Measurements from ENCODE around the gene STK17A. TPM values are rescaled to one million over a fixed set of nuclear protein-coding genes. Genes with fewer than 3 reads are reported as not detected.

STK17A gene
- polyA plus RNA-seq, 1 donor from 2014 or later = 7.9 TPM

DNA sequence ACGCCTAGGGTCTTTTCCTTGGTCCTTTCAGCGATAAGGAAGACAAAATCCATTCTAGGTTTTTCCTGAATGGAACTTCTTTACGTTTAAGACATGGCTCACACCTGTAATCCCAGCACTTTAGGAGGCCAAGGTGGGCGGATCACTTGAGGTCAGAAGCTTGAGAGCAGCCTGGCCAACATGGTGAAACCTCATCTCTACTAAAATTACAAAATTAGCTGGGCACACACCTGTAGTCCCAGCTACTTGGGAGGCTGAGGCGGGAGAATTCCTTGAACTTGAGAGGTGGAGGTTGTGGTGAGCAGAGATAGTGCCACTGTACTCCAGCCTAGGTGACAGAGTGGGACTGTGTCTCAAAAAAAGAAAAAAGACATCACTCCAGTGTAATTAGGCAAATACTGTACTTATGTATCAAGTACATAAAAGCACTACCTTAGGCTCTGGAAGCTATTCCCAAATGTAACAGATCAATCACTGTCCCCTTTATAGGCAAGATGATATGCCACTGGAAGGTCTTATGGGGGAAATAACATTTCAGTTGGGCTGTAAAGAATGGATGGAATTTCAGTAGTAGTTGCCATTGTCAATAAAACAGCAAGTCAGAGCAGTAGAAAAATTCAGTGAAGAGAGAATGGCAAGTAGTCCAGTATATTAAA is 5.7 kb downstream of the STK17A start:
- H3K9me2 ChIP-seq (ENCODE audit: insufficient read depth, low read length) = no peaks in the 10 kb centered on the region
- no peak overlapping the region for H3K27ac ChIP-seq (ENCODE audit: low read length)
- no peaks in the 10 kb centered on the region for H3K27me3 ChIP-seq (ENCODE audit: insufficient read depth, low read depth, low read length)
- H4K20me1 ChIP-seq (ENCODE audit: insufficient read depth) = no peaks in the 10 kb centered on the region
- H3K9me3 ChIP-seq (ENCODE audit: low read length) = no peaks in the 10 kb centered on the region
- H3F3A ChIP-seq (ENCODE audit: insufficient read depth, low read length, poor library complexity, severe bottlenecking) = no peaks in the 10 kb centered on the region
- TF ChIP-seq, protein P1, sequence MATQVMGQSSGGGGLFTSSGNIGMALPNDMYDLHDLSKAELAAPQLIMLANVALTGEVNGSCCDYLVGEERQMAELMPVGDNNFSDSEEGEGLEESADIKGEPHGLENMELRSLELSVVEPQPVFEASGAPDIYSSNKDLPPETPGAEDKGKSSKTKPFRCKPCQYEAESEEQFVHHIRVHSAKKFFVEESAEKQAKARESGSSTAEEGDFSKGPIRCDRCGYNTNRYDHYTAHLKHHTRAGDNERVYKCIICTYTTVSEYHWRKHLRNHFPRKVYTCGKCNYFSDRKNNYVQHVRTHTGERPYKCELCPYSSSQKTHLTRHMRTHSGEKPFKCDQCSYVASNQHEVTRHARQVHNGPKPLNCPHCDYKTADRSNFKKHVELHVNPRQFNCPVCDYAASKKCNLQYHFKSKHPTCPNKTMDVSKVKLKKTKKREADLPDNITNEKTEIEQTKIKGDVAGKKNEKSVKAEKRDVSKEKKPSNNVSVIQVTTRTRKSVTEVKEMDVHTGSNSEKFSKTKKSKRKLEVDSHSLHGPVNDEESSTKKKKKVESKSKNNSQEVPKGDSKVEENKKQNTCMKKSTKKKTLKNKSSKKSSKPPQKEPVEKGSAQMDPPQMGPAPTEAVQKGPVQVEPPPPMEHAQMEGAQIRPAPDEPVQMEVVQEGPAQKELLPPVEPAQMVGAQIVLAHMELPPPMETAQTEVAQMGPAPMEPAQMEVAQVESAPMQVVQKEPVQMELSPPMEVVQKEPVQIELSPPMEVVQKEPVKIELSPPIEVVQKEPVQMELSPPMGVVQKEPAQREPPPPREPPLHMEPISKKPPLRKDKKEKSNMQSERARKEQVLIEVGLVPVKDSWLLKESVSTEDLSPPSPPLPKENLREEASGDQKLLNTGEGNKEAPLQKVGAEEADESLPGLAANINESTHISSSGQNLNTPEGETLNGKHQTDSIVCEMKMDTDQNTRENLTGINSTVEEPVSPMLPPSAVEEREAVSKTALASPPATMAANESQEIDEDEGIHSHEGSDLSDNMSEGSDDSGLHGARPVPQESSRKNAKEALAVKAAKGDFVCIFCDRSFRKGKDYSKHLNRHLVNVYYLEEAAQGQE (IDR thresholded peaks at IDR 0.05; ENCODE audit: borderline replicate concordance) = no peak
- no peak for TF ChIP-seq POLR2AphosphoS5 (IDR thresholded peaks at IDR 0.05)
- TF ChIP-seq EZH2 (IDR thresholded peaks at IDR 0.05; ENCODE audit: borderline replicate concordance, insufficient read depth, low read length, poor library complexity, severe bottlenecking) = no peak
- TF ChIP-seq EP300 (conservative IDR thresholded peaks at IDR 0.05; ENCODE audit: poor library complexity, severe bottlenecking) = no peak
- no peak for TF ChIP-seq MXI1 (conservative IDR thresholded peaks at IDR 0.05; ENCODE audit: poor library complexity, severe bottlenecking)
- no peak for TF ChIP-seq SMC3 (conservative IDR thresholded peaks at IDR 0.05; ENCODE audit: poor library complexity)
- H3K4me3 ChIP-seq (ENCODE audit: low read length) = no peak overlapping the region
- H3K36me3 ChIP-seq (ENCODE audit: insufficient read depth, low read length) = no peaks in the 10 kb centered on the region
- H2AFZ ChIP-seq (ENCODE audit: low read depth, low read length) = no peak overlapping the region
- H3K9ac ChIP-seq (ENCODE audit: low read length) = no peak overlapping the region
- H3K4me2 ChIP-seq (ENCODE audit: low read length) = no peak overlapping the region
- H3K79me2 ChIP-seq (replicated peaks; ENCODE audit: insufficient read depth, low read length) = peaks cover 39% of the 10 kb centered on the region

DNA sequence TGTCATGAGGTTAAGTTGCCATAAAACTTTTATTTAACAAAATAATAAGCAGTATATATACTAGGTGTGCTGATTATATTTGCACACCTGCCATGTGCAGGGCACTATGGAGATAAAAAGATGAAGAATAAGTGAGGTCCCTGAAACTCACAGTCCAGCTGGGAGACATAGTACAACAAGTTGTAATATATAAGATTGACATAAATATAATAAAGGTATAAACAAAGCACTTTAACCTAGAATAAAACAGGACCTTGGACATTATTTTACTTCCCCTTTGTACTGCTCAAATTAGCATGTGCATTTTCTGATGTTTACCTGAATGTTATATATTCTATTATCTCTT is 6.2 kb downstream of the STK17A start:
- no peak overlapping the region for H3K4me3 ChIP-seq (ENCODE audit: low read length)
- no peaks in the 10 kb centered on the region for H3K9me3 ChIP-seq (ENCODE audit: low read length)
- no peaks in the 10 kb centered on the region for H4K20me1 ChIP-seq (ENCODE audit: insufficient read depth)
- no peaks in the 10 kb centered on the region for H3K9me2 ChIP-seq (ENCODE audit: insufficient read depth, low read length)
- TF ChIP-seq POLR2AphosphoS5 (IDR thresholded peaks at IDR 0.05) (no peak), TAF1 (IDR thresholded peaks at IDR 0.05; ENCODE audit: low read depth) (no peak), EZH2 (IDR thresholded peaks at IDR 0.05; ENCODE audit: borderline replicate concordance, insufficient read depth, low read length, poor library complexity, severe bottlenecking) (no peak), SMC3 (conservative IDR thresholded peaks at IDR 0.05; ENCODE audit: poor library complexity) (no peak), MXI1 (conservative IDR thresholded peaks at IDR 0.05; ENCODE audit: poor library complexity, severe bottlenecking) (no peak), RAD21 (conservative IDR thresholded peaks at IDR 0.05) (no peak)
- TF ChIP-seq, protein P1 (IDR thresholded peaks at IDR 0.05; ENCODE audit: borderline replicate concordance) = no peak
- H2AFZ ChIP-seq (ENCODE audit: low read depth, low read length) = no peak overlapping the region
- no peaks in the 10 kb centered on the region for H3K27me3 ChIP-seq (ENCODE audit: insufficient read depth, low read depth, low read length)
- H3K4me2 ChIP-seq (ENCODE audit: low read length) = no peak overlapping the region
- no peak overlapping the region for H3K27ac ChIP-seq (ENCODE audit: low read length)
- no peaks in the 10 kb centered on the region for H3F3A ChIP-seq (ENCODE audit: insufficient read depth, low read length, poor library complexity, severe bottlenecking)
- H3K9ac ChIP-seq (ENCODE audit: low read length) = no peak overlapping the region
- peaks cover 39% of the 10 kb centered on the region for H3K79me2 ChIP-seq (replicated peaks; ENCODE audit: insufficient read depth, low read length)
- no peaks in the 10 kb centered on the region for H3K36me3 ChIP-seq (ENCODE audit: insufficient read depth, low read length)
